Tibial artery (tissue), 4 donors: ENCODE results near the gene CLIP1.
"Not testable (repeated sequence)": the region's sequence is repeated elsewhere in the genome, so short reads cannot be mapped to it uniquely, and the experiment has no call there.

Experiments used
- DNase-seq, 2 donors: peaks; one replicate each; pipeline ENCODE4 v3.0.0-alpha.2; 2019
- H3K27ac ChIP-seq, 2 donors: fragments of 200-600 bp; sonication (generic) in 1 of 2; 1 replicate in 1 of 2; 2 replicates in 1 of 2; pipeline ENCODE4 v1.5.1; 2018 to 2019; ENCODE audit warnings: mild to moderate bottlenecking in 1 of 2
- H3K27me3 ChIP-seq, 2 donors: fragments of 200-600 bp; sonication (generic) in 1 of 2; one replicate each; pipeline versions ENCODE4 v1.5.1 to v1.6.0; 2016 to 2019
- H3K36me3 ChIP-seq, 3 donors: fragments of 200-600 bp; sonication (generic) in 2 of 3; one replicate each; pipeline ENCODE4 v1.5.1; 2016 to 2019; ENCODE audit warnings: mild to moderate bottlenecking in 2 of 3
- H3K4me1 ChIP-seq, 4 donors: fragments of 200-600 bp; sonication (generic) in 2 of 4; 1 replicate in 3 of 4; 2 replicates in 1 of 4; pipeline ENCODE4 v1.5.1; 2016 to 2019
- H3K4me3 ChIP-seq, 2 donors: fragments of 200-600 bp; sonication (generic) in 1 of 2; 1 replicate in 1 of 2; 2 replicates in 1 of 2; pipeline ENCODE4 v1.5.1; 2018 to 2019; ENCODE audit warnings: mild to moderate bottlenecking in 2 of 2
- H3K9me3 ChIP-seq, 3 donors: fragments of 200-600 bp; sonication (generic) in 1 of 3; one replicate each; pipeline ENCODE4 v1.5.1; 2016 to 2019
- intact Hi-C: fragments of 100-400 bp; cut with DNase I; formaldehyde crosslinking; loops from one replicate; pipeline ENCODE4 v1.15.0; 2023; ENCODE audit warnings: low total_unique reads
- TF ChIP-seq, protein P1 (sequence below), 2 experiments: fragments of 200-600 bp in 1 of 2; fragments of 450-650 bp in 1 of 2; IDR thresholded peaks; one replicate each; pipeline ENCODE4 v1.5.1; 2017 to 2019; ENCODE audit warnings: antibody characterized with exemption in 2 of 2, mild to moderate bottlenecking in 1 of 2, moderate library complexity in 1 of 2

The CLIP1 gene

DNA sequence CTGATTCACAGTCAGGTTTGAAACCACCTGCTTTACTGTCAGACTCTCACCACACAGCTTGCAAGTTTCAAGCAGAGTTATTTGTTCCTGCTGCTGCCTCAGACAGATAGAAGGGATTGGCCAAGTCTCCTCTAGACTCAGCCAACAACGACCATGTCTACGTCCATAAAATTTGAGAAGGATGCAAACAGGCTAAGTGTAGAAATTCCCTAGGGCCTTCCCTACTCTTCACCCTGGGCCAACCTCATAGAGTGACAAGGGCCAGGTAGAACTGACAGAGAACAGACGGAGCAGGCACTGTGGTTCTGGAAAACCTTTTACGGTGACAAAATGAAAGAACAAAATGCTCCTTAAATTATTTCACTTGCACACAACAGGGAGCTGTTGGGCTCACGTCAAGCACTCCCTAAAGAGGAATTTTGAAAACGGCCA, 39.5 kb downstream of the CLIP1 start:
- Histone ChIP-seq H3K4me3 (no peak overlapping the region), H3K27ac (peak overlapping the region; percentile 28 to 34), H3K27me3 (no peaks in the 10 kb centered on the region), H3K9me3 (no peaks in the 10 kb centered on the region), H3K36me3 (peaks cover 22 to 34% (median 27%) of the 10 kb centered on the region in 3 donors), H3K4me1 (peaks cover 0 to 24% (median 2%) of the 10 kb centered on the region in 4 donors)
- TF ChIP-seq, protein P1, sequence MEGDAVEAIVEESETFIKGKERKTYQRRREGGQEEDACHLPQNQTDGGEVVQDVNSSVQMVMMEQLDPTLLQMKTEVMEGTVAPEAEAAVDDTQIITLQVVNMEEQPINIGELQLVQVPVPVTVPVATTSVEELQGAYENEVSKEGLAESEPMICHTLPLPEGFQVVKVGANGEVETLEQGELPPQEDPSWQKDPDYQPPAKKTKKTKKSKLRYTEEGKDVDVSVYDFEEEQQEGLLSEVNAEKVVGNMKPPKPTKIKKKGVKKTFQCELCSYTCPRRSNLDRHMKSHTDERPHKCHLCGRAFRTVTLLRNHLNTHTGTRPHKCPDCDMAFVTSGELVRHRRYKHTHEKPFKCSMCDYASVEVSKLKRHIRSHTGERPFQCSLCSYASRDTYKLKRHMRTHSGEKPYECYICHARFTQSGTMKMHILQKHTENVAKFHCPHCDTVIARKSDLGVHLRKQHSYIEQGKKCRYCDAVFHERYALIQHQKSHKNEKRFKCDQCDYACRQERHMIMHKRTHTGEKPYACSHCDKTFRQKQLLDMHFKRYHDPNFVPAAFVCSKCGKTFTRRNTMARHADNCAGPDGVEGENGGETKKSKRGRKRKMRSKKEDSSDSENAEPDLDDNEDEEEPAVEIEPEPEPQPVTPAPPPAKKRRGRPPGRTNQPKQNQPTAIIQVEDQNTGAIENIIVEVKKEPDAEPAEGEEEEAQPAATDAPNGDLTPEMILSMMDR (IDR thresholded peaks at IDR 0.05), result no peak
- intact Hi-C loops, result no loop called here
- no peak for DNase-seq

DNA sequence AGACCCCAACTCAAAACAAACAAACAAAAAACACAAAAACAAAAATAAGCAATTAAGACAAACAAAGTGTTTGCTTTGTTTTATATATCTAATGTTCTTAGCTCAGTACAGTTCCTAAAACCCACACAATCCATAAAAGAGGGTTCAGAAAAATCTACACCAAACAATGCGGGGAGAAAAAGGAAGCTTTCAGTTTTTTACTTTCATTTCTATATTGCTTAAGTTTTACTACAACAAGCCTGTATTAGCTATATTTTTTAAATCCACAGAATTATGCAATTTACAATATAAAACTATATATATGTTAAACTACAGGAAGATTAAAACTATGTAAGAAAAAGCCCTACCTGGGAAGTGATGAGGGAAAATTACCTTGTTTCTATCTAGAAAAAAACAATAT, 41.4 kb downstream of the CLIP1 start:
- TF ChIP-seq, protein P1 (IDR thresholded peaks at IDR 0.05), result no peak
- H3K27me3 ChIP-seq, result no peaks in the 10 kb centered on the region
- H3K9me3 ChIP-seq, result no peaks in the 10 kb centered on the region
- H3K36me3 ChIP-seq, result peaks cover 41 to 53% (median 46%) of the 10 kb centered on the region in 3 donors
- no peak overlapping the region for H3K4me3 ChIP-seq
- intact Hi-C loops, result no loop called here
- no peak for DNase-seq
- H3K27ac ChIP-seq, result peak overlapping the region in 1 of 2 donors; percentile 10
- H3K4me1 ChIP-seq, result peaks cover 0 to 14% (median 2%) of the 10 kb centered on the region in 4 donors

DNA sequence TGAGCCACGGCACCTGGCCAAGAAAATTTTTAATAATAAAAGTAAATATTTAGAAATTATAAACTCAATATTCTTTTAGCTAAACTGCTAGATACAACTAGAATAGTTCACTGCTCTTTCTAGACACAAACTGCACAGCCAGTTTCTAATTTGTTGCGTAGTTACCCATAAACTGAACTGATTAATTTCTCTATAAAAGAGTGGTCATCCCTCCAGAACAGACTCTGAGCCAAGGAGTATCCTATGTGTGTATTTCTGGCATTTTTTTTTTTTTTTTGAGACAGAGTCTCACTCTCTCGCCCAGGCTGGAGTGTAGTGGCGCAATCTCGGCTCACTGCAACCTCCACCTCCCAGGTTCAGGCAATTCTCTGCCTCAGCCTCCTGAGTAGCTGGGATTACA, 45.7 kb downstream of the CLIP1 start:
- DNase-seq, intact Hi-C loops: not testable (repeated sequence)
- H3K36me3 ChIP-seq, result peaks cover 46 to 66% (median 54%) of the 10 kb centered on the region in 3 donors

DNA sequence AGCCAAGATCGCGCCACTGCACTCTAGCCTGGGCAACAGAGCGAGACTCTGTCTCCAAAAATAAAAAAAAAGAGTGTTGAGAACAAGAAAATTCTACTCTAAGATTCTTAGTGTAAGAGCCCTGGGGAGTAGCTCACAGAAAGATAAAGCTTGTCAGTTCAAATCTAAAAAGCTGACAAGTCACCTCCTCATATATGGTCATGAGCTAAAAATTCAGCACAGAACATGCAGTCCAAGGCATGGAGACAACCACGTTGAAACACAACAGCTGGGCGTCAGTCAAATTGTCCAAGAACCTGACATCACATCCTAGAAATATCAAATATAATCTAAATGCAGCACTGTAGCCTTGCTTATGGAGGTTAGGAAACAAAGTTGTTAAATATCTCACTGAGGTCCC, 47.8 kb downstream of the CLIP1 start:
- TF ChIP-seq, protein P1 (IDR thresholded peaks at IDR 0.05), result no peak
- Histone ChIP-seq H3K4me1 (peaks cover 0 to 57% (median 14%) of the 10 kb centered on the region in 4 donors), H3K27ac (peak overlapping the region; percentile 78 to 81), H3K27me3 (no peaks in the 10 kb centered on the region), H3K36me3 (peaks cover 41 to 70% (median 45%) of the 10 kb centered on the region in 3 donors), H3K9me3 (no peaks in the 10 kb centered on the region), H3K4me3 (no peak overlapping the region)
- intact Hi-C loops, result no loop called here
- peak in 1 of 2 donors; percentile 77 for DNase-seq

More for the DNA sequence above, 45.7 kb downstream of the CLIP1 start:
- peak overlapping the region; percentile 78 to 81 for H3K27ac ChIP-seq
- not testable (repeated sequence) for H3K4me3 ChIP-seq, H3K9me3 ChIP-seq, H3K27me3 ChIP-seq
- H3K4me1 ChIP-seq, result peaks cover 0 to 37% (median 10%) of the 10 kb centered on the region in 4 donors

DNA sequence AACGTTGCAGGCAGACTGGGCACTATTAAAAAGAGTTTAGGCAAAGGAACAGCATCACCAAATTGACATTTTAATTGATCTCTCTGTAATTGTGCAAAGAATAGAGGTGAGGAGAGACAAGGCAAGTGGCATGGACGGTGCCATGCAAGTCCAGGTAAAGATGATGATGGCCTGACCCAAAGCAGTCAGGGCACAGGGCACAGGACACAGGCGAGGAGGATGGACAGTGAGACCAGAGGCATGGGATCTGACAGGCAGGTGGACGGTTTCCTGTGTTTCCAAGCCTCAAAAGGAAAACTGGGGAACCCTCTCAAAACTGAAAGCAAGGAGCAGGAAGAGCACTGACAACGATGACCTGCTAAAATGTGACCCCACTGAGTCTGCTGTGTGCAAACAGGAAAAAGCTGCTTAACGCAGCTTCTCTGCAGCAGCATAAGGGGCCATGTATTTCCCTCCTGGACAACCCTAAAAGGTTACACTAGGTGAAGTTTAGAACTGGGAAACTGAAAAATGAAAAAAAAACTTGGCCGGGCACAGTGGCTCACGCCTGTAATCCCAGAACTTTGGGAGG, 50.9 kb downstream of the CLIP1 start:
- no peaks in the 10 kb centered on the region for H3K27me3 ChIP-seq
- peaks cover 11 to 40% (median 14%) of the 10 kb centered on the region in 3 donors for H3K36me3 ChIP-seq
- peaks cover 0 to 86% (median 25%) of the 10 kb centered on the region in 4 donors for H3K4me1 ChIP-seq
- H3K27ac ChIP-seq, result peak overlapping the region; percentile 70 to 81
- H3K4me3 ChIP-seq, result no peak overlapping the region
- no peaks in the 10 kb centered on the region for H3K9me3 ChIP-seq
- TF ChIP-seq, protein P1 (IDR thresholded peaks at IDR 0.05), result no peak
- intact Hi-C loops, result no loop called here
- DNase-seq, result no peak

DNA sequence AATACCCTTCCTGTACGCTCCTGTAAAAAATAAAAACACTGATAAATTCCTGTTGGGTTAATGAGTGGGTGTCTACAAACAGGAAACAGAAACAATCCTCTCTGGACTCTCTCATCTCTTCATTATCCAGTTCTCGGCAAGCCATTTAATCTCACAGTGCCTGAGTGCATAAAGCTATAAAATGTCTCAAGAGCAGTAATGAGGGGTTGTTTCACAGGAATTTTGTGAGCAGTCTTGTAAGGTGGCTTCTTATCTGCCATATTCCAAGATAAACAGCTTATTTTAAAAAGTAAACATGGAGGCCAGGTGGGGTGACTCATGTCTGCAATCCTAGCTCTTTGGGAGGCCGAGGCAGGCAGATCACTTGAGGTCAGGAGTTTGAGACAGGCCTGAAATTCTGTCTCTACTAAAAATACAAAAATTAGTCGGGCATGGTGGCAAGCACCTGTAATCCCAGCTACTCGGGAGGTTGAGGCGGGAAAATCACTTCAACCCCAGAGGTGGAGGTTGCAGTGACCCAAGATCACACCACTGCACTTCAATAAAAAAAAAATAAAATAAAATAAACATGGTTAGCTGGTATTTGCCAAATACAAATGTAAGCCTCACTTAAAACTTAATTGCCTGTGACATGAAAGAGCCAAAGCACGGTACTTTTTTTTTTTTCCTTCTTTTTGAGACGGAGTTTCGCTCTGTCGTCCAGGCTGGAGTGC, 54.0 kb downstream of the CLIP1 start:
- no peaks in the 10 kb centered on the region for H3K9me3 ChIP-seq
- DNase-seq, result no peak
- H3K4me3 ChIP-seq, result no peak overlapping the region
- intact Hi-C loops, result loop anchor here (10.0 kb wide), 1 partner anchor 46 kb away; no protein-coding TSS in a partner anchor
- TF ChIP-seq, protein P1 (IDR thresholded peaks at IDR 0.05), result no peak
- peaks cover 0 to 75% (median 25%) of the 10 kb centered on the region in 4 donors for H3K4me1 ChIP-seq
- H3K36me3 ChIP-seq, result peaks cover under 1 to 27% (median 5%) of the 10 kb centered on the region in 3 donors
- H3K27me3 ChIP-seq, result no peaks in the 10 kb centered on the region
- H3K27ac ChIP-seq, result peak overlapping the region; percentile 70 to 81

DNA sequence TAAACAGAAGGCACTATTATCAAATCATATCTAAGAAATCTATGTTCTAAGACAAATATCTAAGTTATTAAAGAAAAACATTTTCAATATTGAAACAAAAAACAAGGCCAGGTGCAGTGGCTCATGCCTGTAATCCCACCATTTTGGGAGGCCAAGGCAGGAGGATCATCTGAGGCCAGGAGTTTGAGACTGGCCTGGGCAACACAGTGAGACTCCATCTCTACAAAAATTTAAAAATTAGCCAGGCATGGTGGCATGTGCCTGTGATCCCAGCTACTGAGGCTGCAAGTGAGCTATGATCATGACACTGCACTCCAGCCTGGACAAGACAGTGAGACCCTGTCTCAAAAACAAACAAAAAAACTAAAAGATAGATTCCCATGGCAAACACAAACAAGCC, 54.8 kb downstream of the CLIP1 start:
- Histone ChIP-seq H3K27ac (peak overlapping the region; percentile 70 to 81), H3K4me1 (peaks cover 0 to 69% (median 25%) of the 10 kb centered on the region in 4 donors), H3K36me3 (peaks cover 7 to 30% (median 13%) of the 10 kb centered on the region in 3 donors)
- not testable (repeated sequence) for DNase-seq, H3K9me3 ChIP-seq, H3K4me3 ChIP-seq, H3K27me3 ChIP-seq
- intact Hi-C loops, result loop anchor here (10.0 kb wide), 1 partner anchor 47 kb away; no protein-coding TSS in a partner anchor
